ENCODE data around the gene FAM177B.

FAM177B gene

GRCh38 chr1:222696741-222697140 is 40.3 kb upstream of the FAM177B start:
- Histone ChIP-seq H3K79me2 (ENCODE audit: low read length) (no peaks in the 10 kb centered on the region), H3K4me3 (ENCODE audit: low read length) (no peak overlapping the region), H3F3A (ENCODE audit: insufficient read depth, low read length) (no peaks in the 10 kb centered on the region), H3K27me3 (replicated peaks; ENCODE audit: insufficient read depth, low read length) (no peaks in the 10 kb centered on the region), H3K9ac (ENCODE audit: low read length) (no peak overlapping the region), H3K27ac (ENCODE audit: low read length) (no peak overlapping the region), H3K9me3 (replicated peaks; ENCODE audit: insufficient read depth, low read length) (no peaks in the 10 kb centered on the region), H3K36me3 (replicated peaks; ENCODE audit: insufficient read depth, low read length) (no peaks in the 10 kb centered on the region), H2AFZ (ENCODE audit: low read length) (no peak overlapping the region), H3K4me2 (ENCODE audit: low read depth, low read length) (no peak overlapping the region), H3K4me1 (ENCODE audit: low read length) (no peaks in the 10 kb centered on the region), H4K20me1 (ENCODE audit: insufficient read depth, low read length) (no peaks in the 10 kb centered on the region), H3K9me2 (replicated peaks; ENCODE audit: insufficient read depth, low read length) (no peaks in the 10 kb centered on the region)
- TF ChIP-seq EZH2phosphoT487 (IDR thresholded peaks at IDR 0.05; ENCODE audit: low read length), result no peak
- TF ChIP-seq EZH2 (optimal IDR thresholded peaks at IDR 0.05; ENCODE audit: low read depth, low read length), result no peak
- no peak for TF ChIP-seq CTCF (IDR thresholded peaks at IDR 0.05; ENCODE audit: low read length)
- no peak for DNase-seq

- Histone ChIP-seq H3K9me2 (replicated peaks; ENCODE audit: insufficient read depth, low read length) (no peaks in the 10 kb centered on the region), H2AFZ (ENCODE audit: low read length) (no peak overlapping the region), H3K9ac (ENCODE audit: low read length) (no peak overlapping the region), H3K4me2 (ENCODE audit: low read depth, low read length) (no peak overlapping the region), H3K27me3 (replicated peaks; ENCODE audit: insufficient read depth, low read length) (no peaks in the 10 kb centered on the region), H3K9me3 (replicated peaks; ENCODE audit: insufficient read depth, low read length) (no peaks in the 10 kb centered on the region), H4K20me1 (ENCODE audit: insufficient read depth, low read length) (no peaks in the 10 kb centered on the region), H3F3A (ENCODE audit: insufficient read depth, low read length) (no peaks in the 10 kb centered on the region), H3K4me1 (ENCODE audit: low read length) (no peaks in the 10 kb centered on the region), H3K36me3 (replicated peaks; ENCODE audit: insufficient read depth, low read length) (no peaks in the 10 kb centered on the region), H3K27ac (ENCODE audit: low read length) (no peak overlapping the region), H3K4me3 (ENCODE audit: low read length) (no peak overlapping the region), H3K79me2 (ENCODE audit: low read length) (no peaks in the 10 kb centered on the region)
- no peak for DNase-seq
- no peak for TF ChIP-seq EZH2phosphoT487 (IDR thresholded peaks at IDR 0.05; ENCODE audit: low read length)
These were observed 39.8 kb upstream of the FAM177B start for GRCh38 chr1:222697203-222697602.

GRCh38 chr1:222697826-222698225 is 39.2 kb upstream of the FAM177B start:
- Histone ChIP-seq H4K20me1 (ENCODE audit: insufficient read depth, low read length) (no peaks in the 10 kb centered on the region), H3K4me3 (ENCODE audit: low read length) (no peak overlapping the region), H3K27me3 (replicated peaks; ENCODE audit: insufficient read depth, low read length) (no peaks in the 10 kb centered on the region), H3F3A (ENCODE audit: insufficient read depth, low read length) (no peaks in the 10 kb centered on the region), H3K4me1 (ENCODE audit: low read length) (no peaks in the 10 kb centered on the region), H3K9ac (ENCODE audit: low read length) (no peak overlapping the region), H3K9me3 (replicated peaks; ENCODE audit: insufficient read depth, low read length) (no peaks in the 10 kb centered on the region), H3K27ac (ENCODE audit: low read length) (no peak overlapping the region), H3K36me3 (replicated peaks; ENCODE audit: insufficient read depth, low read length) (no peaks in the 10 kb centered on the region), H3K9me2 (replicated peaks; ENCODE audit: insufficient read depth, low read length) (no peaks in the 10 kb centered on the region), H3K79me2 (ENCODE audit: low read length) (no peaks in the 10 kb centered on the region), H2AFZ (ENCODE audit: low read length) (no peak overlapping the region), H3K4me2 (ENCODE audit: low read depth, low read length) (no peak overlapping the region)
- no peak for TF ChIP-seq EZH2phosphoT487 (IDR thresholded peaks at IDR 0.05; ENCODE audit: low read length)
- TF ChIP-seq CTCF (IDR thresholded peaks at IDR 0.05; ENCODE audit: low read length), result no peak
- no peak for TF ChIP-seq EZH2 (optimal IDR thresholded peaks at IDR 0.05; ENCODE audit: low read depth, low read length)
- no peak for DNase-seq

- no peaks in the 10 kb centered on the region for H3K9me2 ChIP-seq (replicated peaks; ENCODE audit: insufficient read depth, low read length)
- no peaks in the 10 kb centered on the region for H3K4me1 ChIP-seq (ENCODE audit: low read length)
- no peak for DNase-seq
- H3K4me3 ChIP-seq (ENCODE audit: low read length), result no peak overlapping the region
- no peaks in the 10 kb centered on the region for H4K20me1 ChIP-seq (ENCODE audit: insufficient read depth, low read length)
- no peak overlapping the region for H2AFZ ChIP-seq (ENCODE audit: low read length)
- H3K4me2 ChIP-seq (ENCODE audit: low read depth, low read length), result no peak overlapping the region
- peaks cover 21% of the 10 kb centered on the region for H3K79me2 ChIP-seq (ENCODE audit: low read length)
- H3K27ac ChIP-seq (ENCODE audit: low read length), result no peak overlapping the region
- H3K9me3 ChIP-seq (replicated peaks; ENCODE audit: insufficient read depth, low read length), result no peaks in the 10 kb centered on the region
- no peaks in the 10 kb centered on the region for H3K36me3 ChIP-seq (replicated peaks; ENCODE audit: insufficient read depth, low read length)
- H3K27me3 ChIP-seq (replicated peaks; ENCODE audit: insufficient read depth, low read length), result no peaks in the 10 kb centered on the region
- no peak for TF ChIP-seq EZH2phosphoT487 (IDR thresholded peaks at IDR 0.05; ENCODE audit: low read length)
- TF ChIP-seq CTCF (IDR thresholded peaks at IDR 0.05; ENCODE audit: low read length), result no peak
- TF ChIP-seq EZH2 (optimal IDR thresholded peaks at IDR 0.05; ENCODE audit: low read depth, low read length), result no peak
- no peak overlapping the region for H3K9ac ChIP-seq (ENCODE audit: low read length)
- no peaks in the 10 kb centered on the region for H3F3A ChIP-seq (ENCODE audit: insufficient read depth, low read length)
These were observed 34.8 kb upstream of the FAM177B start for GRCh38 chr1:222702210-222702609.
